Testis (tissue), 3 donors: ENCODE measurements around the gene PRKCA. TPM values are rescaled to one million over a fixed set of nuclear protein-coding genes. Genes with fewer than 3 reads are reported as not detected.

Source experiments
- DNase-seq: peaks from one replicate; pipeline ENCODE4 v3.0.0-alpha.2; 2019
- H3K27ac ChIP-seq, 2 donors: fragments of 200-600 bp; sonication (generic); one replicate each; pipeline ENCODE4 v1.5.1; 2019
- H3K27me3 ChIP-seq: fragments of 200-600 bp; sonication (generic); one replicate; pipeline ENCODE4 v1.5.1; 2019
- H3K36me3 ChIP-seq: fragments of 200-600 bp; sonication (generic); one replicate; pipeline ENCODE4 v1.5.1; 2017; ENCODE audit warnings: low read depth; ENCODE audit errors: missing control alignments
- H3K4me1 ChIP-seq: fragments of 200-600 bp; sonication (generic); one replicate; pipeline ENCODE4 v1.5.1; 2019
- H3K4me3 ChIP-seq, 2 donors: fragments of 200-600 bp; sonication (generic); one replicate each; pipeline ENCODE4 v1.5.1; 2017 to 2019
- H3K9me3 ChIP-seq: fragments of 200-600 bp; sonication (generic); one replicate; pipeline ENCODE4 v1.5.1; 2017
- CTCF ChIP-seq, 3 experiments: fragments of 450-650 bp in 2 of 3; fragments of 200-600 bp in 1 of 3; sonication (generic) in 1 of 3; IDR thresholded peaks; one replicate each; pipeline ENCODE4 v1.5.1; 2016 to 2019; ENCODE audit warnings: antibody characterized with exemption in 3 of 3, mild to moderate bottlenecking in 2 of 3, moderate library complexity in 1 of 3
- POLR2A ChIP-seq: fragments of 450-650 bp; IDR thresholded peaks from one replicate; pipeline ENCODE4 v1.6.1; 2017; ENCODE audit warnings: antibody characterized with exemption, mild to moderate bottlenecking, moderate library complexity
- WGBS, 2 donors: methylation state at CpG; one replicate each; pipeline ENCODE4 v1.1.5; 2018; 5-methylcytosine and 5-hydroxymethylcytosine counted together
- intact Hi-C: fragments of 100-400 bp; cut with DNase I; formaldehyde crosslinking; loops from one replicate; pipeline ENCODE4 v1.15.1; 2023; ENCODE audit warnings: low total_unique reads
- polyA plus RNA-seq: library from polyadenylated mRNA; stranded (reverse); fragments of 350-450 nt; fragmentation: Illumina TruSeq; extraction: RNeasy Lipid Tissue Mini Kit (QIAGEN cat#74804); gene quantifications from one replicate; pipeline ENCODE4 v1.2.3, GENCODE V29; 2014; ENCODE audit warnings: low read depth, low replicate concordance; ENCODE audit not compliant: insufficient read depth
- total RNA-seq, 2 donors: library from RNA; depleted of rRNA; stranded (reverse); fragments of >200 nt; gene quantifications; one replicate each; pipeline ENCODE4 v1.2.3, GENCODE V29; 2016

PRKCA gene
- total and polyA plus RNA-seq, 3 donors from 2014 or later: 6.8 to 22.9 (median 15.4) TPM

- Histone ChIP-seq H3K27ac (no peak overlapping the region), H3K27me3 (no peaks in the 10 kb centered on the region), H3K9me3 (no peaks in the 10 kb centered on the region), H3K4me3 (no peak overlapping the region), H3K36me3 (no peaks in the 10 kb centered on the region), H3K4me1 (peaks cover 3% of the 10 kb centered on the region)
- WGBS, 2 donors: 91 to 96% methylated on average over 1 of the region's 1 CpG
- no peak for DNase-seq
- intact Hi-C loops: no loop called here
- no peak for TF ChIP-seq POLR2A
- TF ChIP-seq CTCF (IDR thresholded peaks at IDR 0.05): no peak
These were observed 127.3 kb downstream of the PRKCA start for GRCh38 chr17:66429680-66430079.

- no peak overlapping the region for H3K27ac ChIP-seq
- intact Hi-C loops: no loop called here
- H3K9me3 ChIP-seq: no peaks in the 10 kb centered on the region
- 91% methylated on average over 8 of the region's 8 CpGs for WGBS, 2 donors
- peaks cover 3% of the 10 kb centered on the region for H3K4me1 ChIP-seq
- no peak for DNase-seq
- no peak for TF ChIP-seq POLR2A
- no peak for TF ChIP-seq CTCF (IDR thresholded peaks at IDR 0.05)
- H3K4me3 ChIP-seq: no peak overlapping the region
- no peaks in the 10 kb centered on the region for H3K27me3 ChIP-seq
- no peaks in the 10 kb centered on the region for H3K36me3 ChIP-seq
These were observed 128.7 kb downstream of the PRKCA start for GRCh38 chr17:66430846-66431795.

- Histone ChIP-seq H3K36me3 (no peaks in the 10 kb centered on the region), H3K4me1 (peaks cover 3% of the 10 kb centered on the region), H3K9me3 (no peaks in the 10 kb centered on the region), H3K27ac (no peak overlapping the region), H3K27me3 (no peaks in the 10 kb centered on the region), H3K4me3 (no peak overlapping the region)
- TF ChIP-seq CTCF (IDR thresholded peaks at IDR 0.05) (no peak), POLR2A (no peak)
- intact Hi-C loops: no loop called here
- 65 to 67% methylated on average over 5 of the region's 5 CpGs for WGBS, 2 donors
- no peak for DNase-seq
These were observed 129.5 kb downstream of the PRKCA start for GRCh38 chr17:66431910-66432309.

- TF ChIP-seq CTCF (IDR thresholded peaks at IDR 0.05): no peak
- no peak for TF ChIP-seq POLR2A
- WGBS, 2 donors: 46 to 60% methylated on average over 2 of the region's 2 CpGs
- intact Hi-C loops: no loop called here
- Histone ChIP-seq H3K36me3 (no peaks in the 10 kb centered on the region), H3K9me3 (no peaks in the 10 kb centered on the region), H3K4me3 (no peak overlapping the region), H3K4me1 (peaks cover 3% of the 10 kb centered on the region), H3K27me3 (no peaks in the 10 kb centered on the region), H3K27ac (no peak overlapping the region)
- DNase-seq: no peak
These were observed 130.1 kb downstream of the PRKCA start for GRCh38 chr17:66432411-66432957.
